ENCODE data around the gene OTOF. TPM values are rescaled to one million over a fixed set of nuclear protein-coding genes. Genes with fewer than 3 reads are reported as not detected.

OTOF gene
- total and polyA plus RNA-seq, 7 donors: 0.14 to 2.2 (median 0.34) TPM

DNA sequence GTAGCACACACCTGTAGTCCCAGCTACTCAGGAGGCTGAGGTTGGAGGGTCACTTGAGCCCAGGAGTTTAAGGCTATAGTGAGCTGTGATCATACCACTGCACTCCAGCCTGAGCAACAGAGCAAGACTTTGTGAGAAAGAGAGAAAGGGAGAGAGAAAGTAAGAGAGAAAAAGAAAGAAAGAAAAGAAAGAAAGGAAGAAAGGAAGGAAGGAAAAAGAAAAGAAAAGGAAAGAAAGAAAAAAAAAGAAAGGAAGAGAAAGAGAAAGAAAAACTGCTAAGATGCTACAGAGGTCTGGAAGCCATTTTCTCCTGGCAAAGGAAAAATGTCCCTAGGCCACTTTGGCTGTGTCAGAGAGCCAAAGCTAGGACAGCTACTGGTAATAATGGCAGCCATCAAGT lies 45.6 kb downstream of the OTOF start:
- Histone ChIP-seq H3K27ac (no peak overlapping the region), H3K27me3 (ENCODE audit: insufficient read depth in 3 of 3, low read length in 2 of 3) (no peaks in the 10 kb centered on the region), H3K36me3 (ENCODE audit: insufficient read depth in 1 of 2, low read depth in 1 of 2) (no peaks in the 10 kb centered on the region), H3K4me1 (no peaks in the 10 kb centered on the region), H3K4me3 (no peak overlapping the region), H3K9me3 (no peaks in the 10 kb centered on the region)
- intact Hi-C loops (cut with DNase I): no loop called here
- ATAC-seq: no peak
- DNase-seq: no peak
- TF ChIP-seq, protein P1, sequence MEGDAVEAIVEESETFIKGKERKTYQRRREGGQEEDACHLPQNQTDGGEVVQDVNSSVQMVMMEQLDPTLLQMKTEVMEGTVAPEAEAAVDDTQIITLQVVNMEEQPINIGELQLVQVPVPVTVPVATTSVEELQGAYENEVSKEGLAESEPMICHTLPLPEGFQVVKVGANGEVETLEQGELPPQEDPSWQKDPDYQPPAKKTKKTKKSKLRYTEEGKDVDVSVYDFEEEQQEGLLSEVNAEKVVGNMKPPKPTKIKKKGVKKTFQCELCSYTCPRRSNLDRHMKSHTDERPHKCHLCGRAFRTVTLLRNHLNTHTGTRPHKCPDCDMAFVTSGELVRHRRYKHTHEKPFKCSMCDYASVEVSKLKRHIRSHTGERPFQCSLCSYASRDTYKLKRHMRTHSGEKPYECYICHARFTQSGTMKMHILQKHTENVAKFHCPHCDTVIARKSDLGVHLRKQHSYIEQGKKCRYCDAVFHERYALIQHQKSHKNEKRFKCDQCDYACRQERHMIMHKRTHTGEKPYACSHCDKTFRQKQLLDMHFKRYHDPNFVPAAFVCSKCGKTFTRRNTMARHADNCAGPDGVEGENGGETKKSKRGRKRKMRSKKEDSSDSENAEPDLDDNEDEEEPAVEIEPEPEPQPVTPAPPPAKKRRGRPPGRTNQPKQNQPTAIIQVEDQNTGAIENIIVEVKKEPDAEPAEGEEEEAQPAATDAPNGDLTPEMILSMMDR (IDR thresholded peaks at IDR 0.05): no peak

DNA sequence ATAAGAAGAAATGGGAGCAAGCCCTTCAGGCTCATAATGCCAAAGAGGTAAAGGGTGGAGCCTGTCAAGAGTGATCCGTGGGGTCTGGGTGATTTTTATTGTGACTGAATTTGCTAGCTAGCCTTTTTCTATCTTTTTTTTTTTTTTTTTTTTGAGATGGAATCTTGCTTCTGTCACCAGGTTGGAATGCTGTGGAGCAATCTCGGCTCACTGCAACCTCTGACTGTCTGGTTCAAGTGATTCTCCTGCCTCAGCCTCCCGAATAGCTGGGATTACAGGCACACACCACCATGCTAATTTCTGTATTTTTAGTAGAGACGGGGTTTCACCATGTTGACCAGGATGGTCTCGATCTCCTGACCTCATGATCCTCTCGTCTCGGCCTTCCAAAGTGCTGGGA lies 47.1 kb downstream of the OTOF start:
- no peak for ATAC-seq
- Histone ChIP-seq H3K9me3 (no peaks in the 10 kb centered on the region), H3K27me3 (ENCODE audit: insufficient read depth in 3 of 3, low read length in 2 of 3) (no peaks in the 10 kb centered on the region), H3K4me1 (no peaks in the 10 kb centered on the region), H3K27ac (no peak overlapping the region), H3K4me3 (no peak overlapping the region), H3K36me3 (ENCODE audit: insufficient read depth in 1 of 2, low read depth in 1 of 2) (no peaks in the 10 kb centered on the region)
- 73 to 86% (median 81%) methylated on average over 7 of the region's 7 CpGs for WGBS, 3 donors
- DNase-seq: no peak
- TF ChIP-seq, protein P1 (IDR thresholded peaks at IDR 0.05): no peak
- intact Hi-C loops (cut with DNase I): no loop called here

DNA sequence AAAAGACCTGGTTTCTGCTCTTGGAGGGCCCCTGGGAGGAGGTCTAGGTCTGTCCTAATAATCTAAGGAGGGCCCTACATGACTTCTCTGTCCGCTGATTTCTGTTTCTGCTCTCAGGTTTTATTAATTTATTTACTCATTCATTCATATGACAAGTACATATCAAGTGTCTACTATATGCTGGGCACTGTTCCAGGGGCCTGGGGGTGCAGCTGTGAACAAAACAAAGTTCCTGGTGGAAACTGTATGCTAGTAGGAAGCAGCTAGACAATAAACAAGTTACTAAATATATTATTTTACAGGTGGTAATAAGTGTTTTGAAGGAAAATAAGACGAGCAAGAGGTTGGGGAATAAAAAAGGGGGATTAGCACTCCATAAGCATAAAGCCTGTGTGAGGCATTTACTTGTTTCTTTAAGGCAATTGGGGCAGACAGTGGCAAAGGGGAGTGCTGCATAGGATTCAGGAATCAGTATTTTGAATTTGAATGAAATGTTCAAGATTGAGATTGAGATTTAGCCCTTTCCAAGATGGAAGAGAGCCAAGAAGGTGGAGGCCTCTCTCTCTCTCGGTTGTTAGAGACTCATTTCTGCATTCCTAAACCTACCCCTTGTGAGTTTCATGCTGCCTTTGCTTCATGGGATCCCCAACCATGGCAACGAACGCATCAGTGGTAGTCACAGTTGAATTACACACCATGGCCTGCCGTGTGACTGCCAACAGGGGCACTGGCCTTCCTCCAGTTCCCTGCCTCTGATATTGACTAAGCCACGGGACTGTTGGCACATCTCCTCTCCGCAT lies 47.9 kb downstream of the OTOF start:
- DNase-seq (peak in 1 of 2 donors; percentile 64), ATAC-seq (peak in 3 of 4 donors; percentile 78 to 95 (median 87))
- intact Hi-C loops (cut with DNase I): loop anchor here in 1 of 2 donors (10.0 kb wide), 1 partner anchor 1565 kb away; no protein-coding TSS in a partner anchor
- Histone ChIP-seq H3K27ac (no peak overlapping the region), H3K9me3 (no peaks in the 10 kb centered on the region), H3K27me3 (ENCODE audit: insufficient read depth in 3 of 3, low read length in 2 of 3) (no peaks in the 10 kb centered on the region), H3K4me3 (no peak overlapping the region), H3K36me3 (ENCODE audit: insufficient read depth in 1 of 2, low read depth in 1 of 2) (no peaks in the 10 kb centered on the region), H3K4me1 (no peaks in the 10 kb centered on the region)
- 30 to 41% (median 34%) methylated on average over 8 of the region's 8 CpGs for WGBS, 3 donors
- TF ChIP-seq, protein P1 (IDR thresholded peaks at IDR 0.05): no peak

DNA sequence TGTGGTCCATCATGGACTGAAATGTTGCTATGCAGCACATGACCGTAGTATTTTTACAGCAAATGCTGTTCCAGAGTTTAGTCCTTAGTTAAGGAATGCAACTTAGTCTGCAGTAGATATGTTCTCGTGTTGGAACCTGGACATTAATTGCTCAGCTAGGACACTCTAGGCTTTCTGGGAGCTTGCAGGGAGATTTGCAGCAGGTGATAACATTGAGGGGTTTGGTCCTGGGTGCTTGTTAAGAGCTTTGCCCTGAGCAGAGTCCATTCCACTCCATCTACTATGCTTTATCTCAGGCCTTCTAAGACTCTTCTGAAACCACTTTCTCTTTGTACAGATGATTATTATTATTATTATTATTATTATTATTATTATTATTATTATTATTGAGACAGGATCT lies 49.1 kb downstream of the OTOF start:
- no peak for ATAC-seq
- no peaks in the 10 kb centered on the region for H3K9me3 ChIP-seq
- intact Hi-C loops (cut with DNase I): loop anchor here in 1 of 2 donors (10.0 kb wide), 1 partner anchor 1564 kb away; no protein-coding TSS in a partner anchor
- H3K4me1 ChIP-seq: no peaks in the 10 kb centered on the region
- H3K27ac ChIP-seq: no peak overlapping the region
- no peak overlapping the region for H3K4me3 ChIP-seq
- WGBS, 3 donors: 92 to 97% (median 92%) methylated on average over 2 of the region's 2 CpGs
- no peaks in the 10 kb centered on the region for H3K36me3 ChIP-seq (ENCODE audit: insufficient read depth in 1 of 2, low read depth in 1 of 2)
- DNase-seq: no peak
- no peaks in the 10 kb centered on the region for H3K27me3 ChIP-seq (ENCODE audit: insufficient read depth in 3 of 3, low read length in 2 of 3)
- TF ChIP-seq, protein P1 (IDR thresholded peaks at IDR 0.05): no peak
